ENCODE measurements around the gene ZBTB1.

Gene ZBTB1, protein sequence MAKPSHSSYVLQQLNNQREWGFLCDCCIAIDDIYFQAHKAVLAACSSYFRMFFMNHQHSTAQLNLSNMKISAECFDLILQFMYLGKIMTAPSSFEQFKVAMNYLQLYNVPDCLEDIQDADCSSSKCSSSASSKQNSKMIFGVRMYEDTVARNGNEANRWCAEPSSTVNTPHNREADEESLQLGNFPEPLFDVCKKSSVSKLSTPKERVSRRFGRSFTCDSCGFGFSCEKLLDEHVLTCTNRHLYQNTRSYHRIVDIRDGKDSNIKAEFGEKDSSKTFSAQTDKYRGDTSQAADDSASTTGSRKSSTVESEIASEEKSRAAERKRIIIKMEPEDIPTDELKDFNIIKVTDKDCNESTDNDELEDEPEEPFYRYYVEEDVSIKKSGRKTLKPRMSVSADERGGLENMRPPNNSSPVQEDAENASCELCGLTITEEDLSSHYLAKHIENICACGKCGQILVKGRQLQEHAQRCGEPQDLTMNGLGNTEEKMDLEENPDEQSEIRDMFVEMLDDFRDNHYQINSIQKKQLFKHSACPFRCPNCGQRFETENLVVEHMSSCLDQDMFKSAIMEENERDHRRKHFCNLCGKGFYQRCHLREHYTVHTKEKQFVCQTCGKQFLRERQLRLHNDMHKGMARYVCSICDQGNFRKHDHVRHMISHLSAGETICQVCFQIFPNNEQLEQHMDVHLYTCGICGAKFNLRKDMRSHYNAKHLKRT

DNA sequence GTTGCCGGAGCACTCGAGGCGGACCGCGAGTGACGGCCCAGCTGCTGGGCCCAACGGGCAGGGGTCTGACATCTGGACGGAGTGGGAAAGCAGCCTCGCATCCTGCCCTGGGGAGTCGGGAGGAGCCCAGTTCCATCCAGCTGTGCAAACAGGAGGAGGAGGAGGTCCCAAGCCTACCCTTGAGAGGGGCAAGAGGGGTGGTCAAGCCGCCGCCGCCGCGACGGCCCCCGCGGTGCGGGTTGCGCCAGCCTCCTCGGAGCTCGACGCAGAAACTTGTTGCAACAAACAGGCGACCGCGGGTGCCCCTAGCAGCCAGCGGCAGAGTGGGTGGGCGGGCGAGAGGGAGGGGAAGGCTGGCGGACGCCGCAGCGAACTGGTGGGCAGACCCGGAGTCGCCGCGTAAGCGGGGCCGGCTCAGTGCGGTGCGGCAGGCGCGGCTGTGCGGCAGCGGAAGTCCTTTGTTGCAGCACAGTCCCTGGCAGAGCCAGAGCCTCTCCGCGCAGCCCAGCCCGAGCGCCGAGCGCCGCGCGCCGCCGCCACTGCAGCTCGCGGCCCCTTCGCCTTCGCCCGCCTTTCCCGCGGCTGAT, at the start of gene ZBTB1:
Gene ZBTB1 (plus strand): TSS at position 461 of the 587 bp plus-strand sequence. CDS start 16,735 bp downstream, outside the sequence.
- DNase-seq (ENCODE audit: low spot score): peak; percentile 76

DNA sequence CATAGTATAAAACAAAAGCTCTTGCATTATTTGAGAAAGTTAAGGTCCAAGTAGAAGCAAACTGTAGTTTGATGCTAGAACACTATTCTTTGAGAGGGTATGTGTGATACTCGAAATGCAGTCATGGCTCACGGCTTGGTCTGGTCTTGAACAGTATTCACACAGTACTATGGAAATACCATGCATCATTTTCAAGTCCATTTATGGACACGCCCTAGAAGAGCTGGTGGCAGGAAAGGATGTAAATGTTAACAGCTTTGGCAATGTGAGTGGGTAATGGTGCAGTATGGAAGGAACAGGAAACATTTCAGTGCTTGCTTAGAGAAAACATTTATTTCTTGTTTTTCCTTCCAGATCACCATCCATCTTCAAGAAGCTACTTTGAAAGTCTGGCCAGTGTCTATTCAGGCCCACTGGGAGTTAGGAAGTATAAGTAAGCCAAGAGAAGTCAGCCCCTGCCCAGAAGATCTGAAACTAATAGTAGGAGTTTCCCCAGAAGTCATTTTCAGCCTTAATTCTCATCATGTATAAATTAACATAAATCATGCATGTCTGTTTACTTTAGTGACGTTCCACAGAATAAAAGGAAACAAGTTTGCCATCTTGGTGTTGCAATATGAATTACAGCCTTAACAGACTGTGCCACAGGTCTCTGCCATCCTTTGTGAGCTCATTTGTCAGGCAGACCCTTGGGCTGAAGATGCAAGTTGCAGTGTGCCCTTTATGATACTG, 45.0 kb upstream of the ZBTB1 start:
- DNase-seq (ENCODE audit: low spot score): no peak

DNA sequence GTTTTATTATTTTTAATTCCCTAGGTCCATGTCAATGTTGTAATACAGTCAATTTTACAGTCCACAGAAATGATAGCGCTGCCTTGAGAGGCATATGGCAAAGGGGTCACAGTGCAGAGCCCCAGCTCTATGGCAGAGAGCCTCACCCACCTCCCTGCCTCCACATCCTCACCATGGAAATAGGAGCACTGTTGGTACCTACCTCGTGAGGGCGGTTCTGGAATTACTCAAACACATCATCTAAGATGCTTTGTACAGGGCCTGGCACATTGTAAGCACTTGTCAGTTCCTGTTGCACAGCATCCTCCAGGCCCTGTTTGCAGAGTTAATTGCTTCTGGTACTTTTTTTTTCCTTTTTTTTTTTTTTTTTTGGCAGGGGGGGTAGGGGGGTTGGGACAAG, 43.3 kb upstream of the ZBTB1 start:
- no peak for DNase-seq (ENCODE audit: low spot score)

DNA sequence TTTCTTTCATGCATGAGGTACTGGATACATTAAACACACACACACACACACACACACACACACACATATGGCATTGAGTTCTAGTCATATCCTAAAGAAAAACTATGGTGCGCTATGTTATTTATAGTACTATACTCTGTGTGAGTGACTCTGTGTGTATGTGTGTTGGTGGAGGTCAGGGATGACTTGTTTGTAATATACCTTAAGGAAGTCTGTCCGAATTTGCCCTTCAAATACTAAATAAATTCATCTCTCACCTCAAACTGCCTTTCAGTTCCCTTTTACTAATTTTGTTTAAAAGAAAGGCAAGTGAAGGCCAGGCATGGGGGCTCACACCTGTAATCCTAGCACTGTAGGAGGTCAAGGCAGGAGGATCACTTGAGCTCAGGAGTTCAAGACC, 41.4 kb upstream of the ZBTB1 start:
- DNase-seq (ENCODE audit: low spot score): no peak

DNA sequence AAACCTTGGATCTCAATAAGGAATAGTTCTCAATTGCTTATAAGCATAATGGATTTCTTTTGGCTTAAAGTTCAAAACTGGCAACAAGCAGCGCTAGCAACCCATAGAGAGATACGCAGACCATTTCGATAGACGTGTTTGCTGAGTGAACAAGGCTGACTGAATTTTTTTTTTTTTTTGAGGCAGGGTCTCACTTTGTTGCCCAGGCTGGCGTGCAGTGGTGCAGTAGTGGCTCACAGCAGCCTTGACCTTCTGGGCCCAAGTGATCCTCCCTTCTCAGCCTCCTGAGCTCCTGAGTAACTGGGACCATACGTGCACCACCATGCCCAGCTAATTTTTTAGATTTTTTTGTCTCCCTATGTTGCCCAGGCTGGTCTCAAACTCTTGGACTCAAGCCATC, 40.7 kb upstream of the ZBTB1 start:
- DNase-seq (ENCODE audit: low spot score): no peak

DNA sequence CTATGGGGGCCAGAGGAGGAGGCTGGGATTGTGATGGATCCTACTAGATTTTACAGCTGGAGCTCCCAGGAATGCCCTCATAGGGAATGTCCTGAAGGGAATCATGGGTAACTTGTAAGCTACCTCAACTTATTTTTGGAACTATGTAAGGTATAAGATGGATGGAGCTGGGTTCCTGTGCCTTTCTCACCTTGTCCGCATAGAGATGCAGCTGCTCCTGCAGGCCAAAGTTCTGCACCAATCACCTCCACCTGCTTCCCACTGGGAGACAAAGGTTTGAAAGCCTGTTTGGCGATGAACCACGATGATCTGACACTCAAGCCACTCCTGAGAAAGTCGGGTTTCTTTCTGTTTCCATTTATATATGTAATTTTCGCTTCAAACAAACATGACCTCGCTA, 39.9 kb upstream of the ZBTB1 start:
- peak; percentile 9 for DNase-seq (ENCODE audit: low spot score)

DNA sequence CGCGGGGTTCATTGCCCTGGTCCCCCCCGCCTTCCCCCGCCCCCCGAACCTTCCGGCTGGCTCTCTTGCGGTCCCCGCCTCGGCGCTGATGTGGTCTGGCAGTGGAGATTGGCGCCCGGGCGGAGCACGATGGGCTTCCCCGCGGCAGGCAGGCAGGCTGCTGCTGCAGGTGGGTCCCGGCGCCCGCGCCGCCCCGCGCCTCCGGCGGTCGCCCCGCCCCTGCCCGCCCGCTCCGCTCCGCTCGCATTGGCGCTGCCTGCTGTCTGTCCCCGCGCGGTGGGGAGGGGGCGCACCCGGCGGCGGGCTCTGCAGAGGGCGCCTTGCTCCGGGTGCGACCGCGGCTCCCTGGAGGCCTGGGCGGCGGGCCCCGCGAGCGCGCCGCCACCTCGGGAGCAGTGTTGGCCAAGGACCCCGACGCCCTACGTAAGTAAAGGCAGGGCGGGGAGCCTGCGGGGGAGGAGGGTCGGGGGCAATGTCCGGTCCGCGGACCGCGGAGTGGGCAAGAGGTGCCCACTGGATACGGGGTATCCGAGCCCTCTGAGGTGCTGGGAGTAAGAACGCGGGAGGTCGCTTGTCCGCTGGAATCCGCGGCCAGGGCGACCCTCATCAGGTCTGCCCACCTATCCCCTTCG, 39.3 kb upstream of the ZBTB1 start, which contains the start of gene AKAP5:
Gene AKAP5 (plus strand): TSS at position 309 of the 632 bp plus-strand sequence. CDS start 2,896 bp downstream, outside the sequence.
- peak; percentile 30 for DNase-seq (ENCODE audit: low spot score)

DNA sequence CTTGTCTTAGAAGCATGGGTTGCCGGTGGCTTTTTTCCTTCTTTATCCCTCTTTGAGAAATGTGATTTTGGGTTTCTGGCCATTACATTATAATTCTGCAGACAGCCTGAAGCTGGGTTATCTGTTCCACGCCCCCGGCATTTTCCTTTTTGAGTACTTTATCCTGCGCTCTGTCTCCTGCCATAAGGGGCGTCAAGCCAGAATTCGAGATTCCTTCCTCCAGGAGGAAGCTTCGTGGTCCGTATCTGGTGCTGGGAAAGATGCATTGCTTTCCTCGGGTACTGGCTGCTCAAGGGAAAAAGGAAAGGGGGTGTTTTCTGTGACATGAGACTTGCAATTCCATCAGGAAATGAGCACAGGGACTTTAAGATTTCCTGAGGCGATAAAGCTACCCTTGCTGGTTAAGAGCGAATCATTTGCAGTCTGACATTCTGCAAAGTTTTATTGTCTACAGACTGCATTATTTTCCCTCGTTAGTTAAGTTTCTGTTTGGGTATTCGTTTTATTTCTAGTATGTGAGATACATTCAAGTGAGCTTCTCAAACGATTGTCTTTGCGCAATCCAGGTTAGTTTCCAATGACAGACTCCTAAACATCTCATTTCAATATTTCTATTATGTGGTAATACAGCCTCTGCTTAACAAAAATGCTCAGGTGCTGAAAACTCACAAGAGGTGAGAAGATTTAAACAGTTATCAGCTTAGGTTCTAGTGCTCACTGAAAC, 38.6 kb upstream of the ZBTB1 start:
- peak; percentile 7 for DNase-seq (ENCODE audit: low spot score)

DNA sequence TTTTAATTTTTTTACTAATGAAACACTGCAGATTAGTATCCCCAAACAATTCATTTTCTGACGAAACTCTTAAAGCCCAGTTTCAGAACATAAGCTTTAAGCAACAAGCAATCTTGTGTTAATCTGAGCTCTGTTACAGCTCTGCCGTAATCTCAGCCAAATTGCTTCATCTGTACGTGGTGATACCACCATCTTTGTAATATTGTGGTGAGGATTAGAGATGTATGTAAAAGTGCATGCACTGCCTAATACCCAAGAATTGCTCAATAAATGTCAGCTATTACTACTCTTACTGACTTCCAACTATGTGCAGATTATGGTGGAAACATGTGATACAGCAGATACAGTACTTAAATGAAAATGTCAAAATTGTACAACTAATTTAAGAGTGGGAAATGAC, 37.5 kb upstream of the ZBTB1 start:
- no peak for DNase-seq (ENCODE audit: low spot score)

DNA sequence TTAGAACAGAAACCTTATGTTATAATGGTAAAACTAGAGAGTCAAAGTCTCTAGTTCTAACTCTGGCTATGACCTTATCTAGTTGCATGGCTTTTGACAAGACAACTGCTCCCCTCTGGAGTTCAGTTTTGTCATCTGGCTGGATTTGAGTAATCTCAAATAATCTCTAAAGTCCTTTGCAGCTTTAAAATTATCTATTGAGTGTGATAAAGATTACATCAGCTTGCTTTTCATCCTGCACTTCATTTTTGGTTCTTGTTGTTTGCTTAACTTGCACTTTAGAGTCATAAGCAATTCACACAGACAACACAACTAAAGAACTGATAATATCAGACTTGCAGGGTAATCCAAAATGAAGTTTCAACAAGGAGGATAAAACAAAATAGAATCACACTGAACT, 37.0 kb upstream of the ZBTB1 start:
- no peak for DNase-seq (ENCODE audit: low spot score)

DNA sequence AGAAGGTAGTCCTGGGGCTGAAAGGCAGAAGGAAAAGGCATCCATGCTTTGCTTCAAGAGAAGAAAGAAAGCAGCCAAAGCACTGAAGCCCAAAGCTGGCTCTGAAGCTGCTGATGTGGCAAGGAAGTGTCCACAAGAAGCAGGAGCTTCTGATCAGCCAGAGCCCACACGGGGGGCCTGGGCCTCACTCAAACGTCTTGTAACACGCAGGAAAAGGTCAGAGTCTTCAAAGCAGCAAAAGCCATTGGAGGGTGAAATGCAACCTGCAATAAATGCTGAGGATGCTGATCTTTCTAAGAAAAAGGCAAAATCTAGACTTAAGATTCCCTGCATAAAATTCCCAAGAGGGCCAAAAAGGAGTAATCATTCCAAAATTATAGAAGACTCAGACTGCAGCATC, 36.1 kb upstream of the ZBTB1 start:
- no peak for DNase-seq (ENCODE audit: low spot score)

DNA sequence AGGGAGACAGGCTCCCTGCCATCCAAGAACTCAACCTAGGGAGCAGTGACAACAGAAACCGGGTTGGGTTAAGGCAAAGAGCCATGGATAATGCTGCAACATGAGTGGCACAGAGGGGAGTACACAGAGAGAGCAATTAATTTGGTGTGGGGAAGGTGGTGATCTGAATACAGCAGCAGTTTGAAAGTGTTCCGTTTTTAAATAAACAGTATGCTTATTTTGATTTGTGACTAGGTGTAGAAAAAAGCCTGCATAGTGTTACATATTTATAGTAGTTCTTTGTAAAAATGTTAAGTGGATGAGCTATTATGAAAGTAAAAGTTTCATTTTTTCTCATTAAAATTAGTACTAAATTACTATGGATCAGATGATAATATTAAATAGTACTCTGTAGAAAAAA, 30.5 kb upstream of the ZBTB1 start:
- DNase-seq (ENCODE audit: low spot score): no peak

DNA sequence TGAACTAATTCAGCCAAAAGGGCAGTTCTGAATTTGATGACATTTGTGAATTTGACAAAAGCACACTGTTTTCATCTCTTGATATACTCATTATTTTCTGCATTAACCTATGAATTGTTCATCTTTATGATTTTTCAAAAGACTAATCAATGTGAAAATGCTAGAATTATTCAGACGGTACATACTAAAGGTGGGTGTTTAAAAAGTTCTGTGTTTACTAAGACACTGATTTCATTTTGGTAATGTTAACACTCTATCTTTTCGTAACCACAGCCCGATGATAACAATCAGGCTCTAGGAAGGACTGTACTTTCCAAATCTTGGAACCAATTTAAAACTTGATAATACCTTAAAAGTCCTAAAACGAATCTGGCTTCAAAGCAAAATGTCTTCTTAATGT, 29.9 kb upstream of the ZBTB1 start:
- no peak for DNase-seq (ENCODE audit: low spot score)

DNA sequence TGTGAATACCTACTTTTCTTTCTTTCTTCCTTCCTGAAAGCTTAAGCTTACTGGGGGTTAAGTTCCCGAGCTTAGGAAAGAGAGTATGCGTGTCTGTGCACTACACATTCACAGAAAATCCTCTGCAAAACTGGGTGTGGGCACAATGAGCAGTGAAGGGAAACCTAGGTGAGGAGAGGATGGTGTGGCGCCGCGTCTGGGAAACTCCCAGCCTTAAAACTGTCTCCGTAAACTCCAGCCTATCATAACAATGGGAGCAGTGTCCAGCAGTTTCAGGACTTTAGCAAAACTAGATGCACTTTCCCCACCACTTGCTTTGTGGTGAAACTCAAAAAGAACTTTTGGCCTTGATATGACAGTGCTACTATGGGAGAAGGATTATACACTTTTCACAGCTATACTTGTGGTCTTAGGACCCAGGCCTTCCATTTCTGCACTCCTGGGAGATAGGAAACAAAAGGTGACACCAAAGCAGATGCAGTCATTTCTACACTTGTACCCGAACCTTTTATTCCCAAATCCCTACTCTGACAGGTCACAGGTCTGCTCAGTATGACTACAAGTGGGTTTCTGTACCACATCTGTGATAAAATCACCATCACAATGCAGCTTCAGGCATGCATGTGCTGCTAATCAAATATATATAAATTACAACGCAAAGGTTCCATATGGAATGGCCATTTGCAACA, 28.8 kb upstream of the ZBTB1 start:
- no peak for DNase-seq (ENCODE audit: low spot score)

DNA sequence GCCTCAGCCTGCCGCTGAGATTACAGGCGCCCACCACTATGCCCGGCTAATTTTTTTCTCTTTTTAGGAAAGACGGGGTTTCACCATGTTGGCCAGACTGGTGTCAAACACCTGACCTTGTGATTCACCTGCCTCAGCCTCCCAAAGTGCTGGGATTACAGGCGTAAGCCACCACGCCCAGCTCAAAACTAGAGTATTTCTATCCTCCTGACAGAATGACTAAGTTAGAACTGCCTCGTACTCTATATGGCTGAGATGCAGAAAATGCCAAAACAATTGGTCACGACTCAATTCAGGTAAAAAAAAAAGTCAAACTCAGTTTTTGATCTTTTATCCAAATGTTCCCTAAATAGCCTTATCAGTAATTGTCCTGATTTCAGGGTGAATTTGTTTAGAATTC, 28.1 kb upstream of the ZBTB1 start:
- no peak for DNase-seq (ENCODE audit: low spot score)

DNA sequence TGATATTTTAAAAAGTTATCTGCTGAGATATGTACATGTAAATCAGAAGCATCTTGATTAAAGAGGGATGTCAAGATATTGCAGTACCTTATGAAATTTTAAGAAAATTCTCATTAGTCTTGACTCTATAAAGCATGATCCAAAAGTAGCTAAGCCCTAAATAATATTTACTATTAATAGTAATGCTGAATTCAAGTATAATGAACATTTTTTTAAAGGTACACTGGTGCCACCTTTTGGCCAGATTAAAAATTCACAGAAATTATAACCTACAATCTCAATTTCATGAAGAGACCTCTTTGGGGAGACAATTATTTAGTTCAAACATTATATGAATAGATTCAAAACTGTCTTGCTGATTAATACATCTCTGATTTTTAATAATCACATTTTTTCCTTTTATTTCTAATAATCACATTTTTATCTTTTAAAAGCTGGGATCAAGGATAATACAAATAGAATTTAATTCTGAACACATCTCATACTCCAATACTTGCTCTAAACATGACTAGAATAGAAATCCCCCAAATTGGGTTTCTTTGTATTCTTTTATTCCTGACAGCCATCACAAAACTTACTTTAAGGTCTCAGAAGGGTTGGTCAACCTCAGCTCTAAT, 25.8 kb upstream of the ZBTB1 start:
- no peak for DNase-seq (ENCODE audit: low spot score)

DNA sequence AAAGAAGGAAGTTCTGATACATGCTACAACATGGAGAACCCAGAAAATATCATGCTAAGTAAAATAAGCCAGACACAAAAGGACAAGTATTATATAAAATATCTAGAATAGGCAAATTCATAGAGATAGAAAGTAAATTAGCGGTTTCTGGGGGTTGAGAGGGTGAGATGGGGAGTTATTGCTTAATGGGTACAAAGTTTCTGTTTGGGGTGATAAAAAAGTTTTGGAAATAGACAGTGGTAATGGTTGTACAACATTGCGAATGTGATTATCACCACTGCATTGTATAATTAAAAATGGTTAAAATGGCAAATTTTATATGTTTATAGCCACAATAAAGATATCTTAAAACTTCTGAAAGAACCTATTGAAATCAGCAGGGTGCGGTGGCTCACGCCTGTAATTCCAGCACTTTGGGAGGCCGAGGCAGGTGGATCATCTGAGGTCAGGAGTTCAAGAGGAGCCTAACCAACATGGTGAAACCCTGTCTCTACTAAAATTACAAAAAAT, 15.9 kb upstream of the ZBTB1 start:
- DNase-seq (ENCODE audit: low spot score): no peak

DNA sequence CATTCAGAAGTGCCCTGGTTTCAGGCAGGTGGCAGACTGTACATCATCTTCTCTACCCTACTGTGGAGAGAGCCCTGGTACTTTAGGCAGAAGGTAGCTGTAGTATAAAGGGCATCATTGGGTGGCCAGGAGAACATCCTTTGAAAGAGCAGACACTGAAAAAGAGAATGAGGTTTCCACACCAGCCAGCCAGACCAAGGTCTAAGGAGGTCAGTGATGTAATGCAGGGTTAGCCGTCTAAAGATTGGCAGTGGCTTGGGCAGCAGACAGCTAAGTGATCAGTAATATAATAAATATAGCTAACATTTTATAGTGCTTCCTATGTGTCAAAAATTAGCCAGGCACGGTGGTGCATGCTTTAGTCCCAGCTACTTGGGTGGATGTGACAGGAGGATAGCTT, 12.9 kb upstream of the ZBTB1 start:
- no peak for DNase-seq (ENCODE audit: low spot score)

DNA sequence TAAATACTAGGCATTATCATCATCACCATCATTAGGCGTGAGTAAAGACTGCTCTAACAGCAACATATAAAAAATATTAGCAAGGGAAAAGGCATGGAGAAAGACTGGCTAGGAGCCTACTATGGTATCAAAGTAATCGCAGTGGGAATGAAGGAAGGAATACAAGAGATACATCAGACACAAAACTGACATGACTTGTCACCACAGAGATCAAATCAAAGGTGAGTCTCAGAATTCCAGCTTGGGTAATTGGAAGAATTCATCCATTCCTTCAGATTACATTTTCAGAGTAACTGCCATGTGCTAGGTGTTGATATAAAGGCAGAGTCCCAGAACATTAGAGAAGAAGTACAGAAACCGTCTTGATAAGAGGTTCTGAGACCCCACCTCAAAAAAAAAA, 11.1 kb upstream of the ZBTB1 start:
- DNase-seq (ENCODE audit: low spot score): no peak

DNA sequence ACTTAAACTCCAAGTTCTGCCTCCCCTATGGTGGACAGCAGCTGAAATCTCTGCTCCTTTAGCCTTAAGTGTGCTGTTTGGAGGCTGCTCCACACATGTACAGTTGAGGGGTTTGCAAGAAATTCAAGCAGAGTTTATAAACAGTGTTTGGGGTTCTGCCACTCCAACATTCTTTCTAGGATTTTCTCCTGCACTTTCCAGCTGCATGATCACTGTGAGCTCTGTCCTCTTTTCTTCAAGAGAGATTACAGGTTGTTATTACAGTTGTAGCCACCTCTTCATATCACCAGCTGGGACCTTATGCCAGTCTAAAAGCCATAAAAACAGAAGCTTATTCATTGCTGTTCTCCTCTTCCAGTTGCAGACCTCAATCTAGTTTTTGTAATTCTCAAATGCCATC, 9.3 kb upstream of the ZBTB1 start:
- no peak for DNase-seq (ENCODE audit: low spot score)
